HG03342 (cell line): ENCODE data around the gene DNAH14.
A peak's percentile ranks its signal among the peaks of the same experiment; 100 is the strongest.
"Not testable (repeated sequence)": the region's sequence is repeated elsewhere in the genome, so short reads cannot be mapped to it uniquely, and the experiment has no call there.

Experiments
- ATAC-seq: cut with Tn5 transposase; IDR thresholded peaks from one replicate; pipeline ENCODE4 v1.9.1; 2021; ENCODE audit warnings: mild to moderate bottlenecking, moderate library complexity; ENCODE audit not compliant: unreplicated experiment

DNAH14 gene

DNA sequence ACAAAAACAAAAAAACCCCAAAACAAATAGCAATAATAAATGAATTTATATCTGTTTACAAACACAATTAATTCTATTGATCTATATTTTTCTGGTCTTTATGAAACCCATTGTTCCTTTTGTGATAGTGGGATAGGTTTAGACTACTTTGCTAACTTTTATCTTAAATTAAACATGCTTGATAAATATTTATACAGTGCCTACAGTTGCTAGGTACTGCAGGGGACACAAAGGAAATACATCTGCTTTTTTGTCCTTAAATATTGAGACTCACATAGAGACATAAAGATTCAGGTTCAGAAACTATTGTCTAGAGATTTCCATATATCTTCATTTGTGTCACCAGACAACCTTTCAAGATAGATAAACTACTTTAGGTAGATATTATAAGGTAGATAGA is 8.5 kb upstream of the DNAH14 start:
- ATAC-seq = no peak

GRCh38 chr1:224921354-224921753 is 8.1 kb upstream of the DNAH14 start:
- ATAC-seq = no peak

DNA sequence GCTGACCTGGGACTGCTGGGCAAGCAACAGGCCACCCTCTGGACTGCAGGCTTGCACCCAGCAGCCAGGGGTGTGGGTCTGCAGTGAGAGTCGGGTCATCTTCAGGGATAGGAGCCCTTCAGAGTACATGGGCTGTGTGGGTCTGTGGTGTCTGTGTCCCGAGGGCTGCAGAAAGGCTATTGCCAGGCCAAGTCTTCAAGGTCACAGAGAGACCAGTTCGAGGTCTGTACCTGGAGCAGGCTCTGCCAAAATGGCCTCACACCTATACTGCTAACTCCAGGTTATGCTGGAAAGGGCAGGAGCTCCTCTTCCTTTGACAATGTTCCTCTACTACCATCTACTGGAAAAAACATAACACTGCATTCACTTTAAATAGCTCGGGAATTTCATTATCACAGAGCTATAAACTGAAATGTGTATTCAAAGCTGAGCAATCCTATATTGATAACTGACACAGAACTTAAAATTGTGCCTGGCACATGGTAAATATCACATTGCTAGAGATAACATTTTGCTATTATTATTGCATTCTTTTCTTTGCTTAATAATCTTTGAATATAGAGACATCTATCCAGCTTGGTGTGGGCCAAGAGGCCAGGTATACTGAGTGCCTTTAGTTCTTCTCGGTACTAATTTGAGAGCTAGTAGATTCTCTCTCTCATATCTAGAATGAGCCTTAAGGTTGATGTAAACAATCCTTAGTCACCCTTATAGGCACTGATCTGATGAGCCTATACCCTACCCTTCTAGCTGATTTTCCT is 6.9 kb upstream of the DNAH14 start:
- peak; percentile 72 for ATAC-seq

DNA sequence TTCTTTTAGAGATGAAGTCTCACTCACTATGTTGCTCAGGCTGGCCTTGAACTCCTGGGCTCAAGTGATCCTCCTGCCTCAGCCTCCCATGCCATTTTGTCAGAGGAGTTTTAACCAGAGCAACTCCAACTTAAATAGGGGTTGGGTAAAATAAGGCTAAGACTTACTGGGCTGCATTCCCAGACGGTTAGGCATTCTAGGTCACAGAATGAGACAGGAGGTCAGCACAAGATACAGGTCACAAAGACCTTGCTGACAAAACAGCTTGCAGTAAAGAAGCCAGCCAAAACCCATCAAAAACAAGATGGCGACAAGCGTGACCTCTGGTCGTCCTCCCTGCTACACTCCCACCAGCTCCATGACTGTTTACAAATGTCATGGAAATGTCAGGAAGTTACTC is 5.7 kb upstream of the DNAH14 start:
- ATAC-seq = no peak

DNA sequence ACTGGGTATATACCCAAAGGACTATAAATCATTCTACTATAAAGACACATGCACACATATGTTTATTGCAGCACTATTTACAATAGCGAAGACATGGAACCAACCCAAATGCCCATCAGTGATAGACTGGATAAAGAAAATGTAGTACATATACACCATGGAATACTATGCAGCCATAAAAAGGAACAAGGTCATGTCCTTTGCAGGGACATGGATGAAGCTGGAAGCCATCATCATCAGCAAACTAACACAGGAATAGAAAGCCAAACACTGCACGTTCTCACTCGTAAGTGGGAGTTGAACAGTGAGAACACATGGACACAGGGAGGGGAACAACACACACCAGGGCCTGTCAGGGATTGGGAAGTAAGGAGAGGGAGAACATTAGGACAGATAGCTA is 1.8 kb upstream of the DNAH14 start:
- not testable (repeated sequence) for ATAC-seq

DNA sequence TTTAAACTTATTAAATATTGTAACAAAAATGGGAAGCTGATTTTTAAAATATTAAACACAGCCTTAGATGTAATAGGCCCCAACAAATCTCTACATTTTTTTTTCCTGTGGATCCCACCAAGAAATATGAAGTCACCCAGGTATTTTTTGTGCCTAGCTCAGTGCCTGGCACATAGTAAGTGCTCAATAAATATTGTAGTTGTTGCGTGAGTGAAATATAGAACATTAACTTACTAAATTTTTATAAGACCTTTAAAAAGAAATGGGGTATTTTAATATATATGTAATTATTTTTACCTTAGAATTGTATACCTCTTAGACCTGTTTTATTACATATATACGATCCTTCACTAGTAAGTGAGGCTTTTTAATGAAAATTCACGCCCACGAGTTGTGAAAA is 569 bp upstream of the DNAH14 start:
- no peak for ATAC-seq

DNA sequence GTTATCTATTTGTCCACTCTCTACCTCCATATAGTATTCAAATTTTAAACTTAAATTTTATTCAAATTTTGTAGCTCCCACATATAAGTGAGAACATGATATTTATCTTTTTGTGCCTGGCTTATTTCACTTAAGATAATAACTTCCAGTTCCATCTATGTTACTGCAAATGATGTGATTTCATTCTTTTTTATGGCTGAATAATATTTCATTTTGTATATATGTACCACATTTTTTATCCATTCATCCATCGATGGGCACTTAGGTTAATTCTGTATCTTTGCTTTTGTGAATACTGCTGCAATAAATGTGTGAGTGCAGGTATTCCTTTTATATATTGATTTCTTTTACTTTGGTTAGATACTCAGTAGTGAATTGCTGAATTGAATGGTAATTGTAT is 2.1 kb downstream of the DNAH14 start:
- no peak for ATAC-seq

DNA sequence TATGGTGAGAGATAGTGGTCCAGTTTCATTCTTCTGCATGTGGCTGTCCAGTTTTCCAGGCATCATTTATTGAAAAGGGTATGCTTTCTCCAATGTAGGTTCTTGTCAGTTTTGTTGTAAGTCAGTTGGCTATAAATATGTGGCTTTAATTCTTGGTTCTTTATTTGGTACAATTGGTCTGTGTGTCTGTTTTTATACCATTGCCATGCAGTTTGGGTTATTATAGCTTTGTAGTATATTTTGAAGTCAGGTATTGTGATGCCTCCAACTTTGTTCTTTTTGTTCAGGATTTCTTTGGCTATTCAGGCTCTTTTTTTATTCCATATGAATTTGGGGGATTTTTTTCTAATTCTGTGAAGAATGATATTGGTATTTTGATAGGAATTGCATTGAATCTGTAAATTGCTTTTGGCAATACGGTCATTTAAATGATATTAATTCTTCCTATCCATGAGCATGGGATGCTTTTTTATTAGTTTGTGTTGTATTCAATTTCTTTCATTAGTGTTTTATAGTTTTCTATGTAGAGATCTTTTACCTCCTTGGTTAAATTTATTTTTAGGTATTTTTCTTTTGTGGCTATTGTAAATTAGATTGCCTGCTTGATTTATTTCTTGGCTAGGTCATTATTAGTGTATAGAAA is 3.3 kb downstream of the DNAH14 start:
- ATAC-seq = no peak

DNA sequence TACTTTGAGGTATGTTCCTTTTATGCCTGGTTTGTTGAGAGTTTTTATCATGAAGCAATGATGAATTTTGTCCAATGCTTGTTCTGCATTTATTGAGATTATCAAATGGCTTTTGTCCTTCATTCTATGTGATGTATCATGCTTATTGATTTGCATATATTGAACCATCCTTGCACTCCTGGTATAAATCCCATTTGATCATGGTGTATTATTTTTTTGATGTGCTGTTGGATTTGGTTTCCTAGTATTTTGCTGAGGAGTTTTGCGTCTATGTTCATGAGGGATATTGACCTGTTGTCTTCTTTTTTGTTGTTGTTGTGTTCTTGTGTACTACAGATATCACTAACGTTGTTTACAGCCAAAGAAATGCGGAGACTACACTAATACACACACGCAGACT is 4.1 kb downstream of the DNAH14 start:
- no peak for ATAC-seq

DNA sequence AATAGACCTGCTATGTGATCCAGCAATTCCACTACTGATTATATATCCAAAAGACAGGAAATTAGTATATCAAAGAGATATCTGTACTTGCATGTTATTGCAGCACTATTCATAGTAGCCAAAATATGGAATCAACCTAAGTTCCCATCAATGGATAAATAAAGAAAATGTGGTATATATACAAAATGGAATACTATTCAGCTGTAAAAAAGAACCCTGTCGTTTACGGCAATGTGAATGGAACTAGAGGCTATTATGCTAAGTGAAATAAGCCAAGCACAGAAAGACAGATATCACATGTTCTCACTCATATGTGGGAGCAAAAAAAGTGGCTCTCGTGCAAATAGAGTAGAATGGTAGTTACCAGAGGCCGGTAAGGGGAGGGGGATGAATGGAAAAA is 9.2 kb downstream of the DNAH14 start:
- no peak for ATAC-seq

GRCh38 chr1:224939844-224940425 is 10.5 kb downstream of the DNAH14 start:
- ATAC-seq = no peak

DNA sequence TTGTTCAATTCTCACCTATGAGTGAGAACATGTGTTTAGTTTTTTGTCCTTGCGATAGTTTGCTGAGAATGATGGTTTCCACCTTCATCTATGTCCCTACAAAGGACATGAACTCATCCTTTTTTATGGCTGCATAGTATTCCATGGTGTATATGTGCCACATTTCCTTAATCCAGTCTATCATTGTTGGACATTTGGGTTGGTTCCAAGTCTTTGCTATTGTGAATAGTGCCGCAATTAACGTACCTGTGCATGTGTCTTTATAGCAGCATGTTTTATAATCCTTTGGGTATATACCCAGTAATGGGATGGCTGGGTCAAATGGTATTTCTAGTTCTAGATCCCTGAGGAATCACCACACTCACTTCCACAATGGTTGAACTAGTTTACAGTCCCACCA is 11.3 kb downstream of the DNAH14 start:
- ATAC-seq = not testable (repeated sequence)

DNA sequence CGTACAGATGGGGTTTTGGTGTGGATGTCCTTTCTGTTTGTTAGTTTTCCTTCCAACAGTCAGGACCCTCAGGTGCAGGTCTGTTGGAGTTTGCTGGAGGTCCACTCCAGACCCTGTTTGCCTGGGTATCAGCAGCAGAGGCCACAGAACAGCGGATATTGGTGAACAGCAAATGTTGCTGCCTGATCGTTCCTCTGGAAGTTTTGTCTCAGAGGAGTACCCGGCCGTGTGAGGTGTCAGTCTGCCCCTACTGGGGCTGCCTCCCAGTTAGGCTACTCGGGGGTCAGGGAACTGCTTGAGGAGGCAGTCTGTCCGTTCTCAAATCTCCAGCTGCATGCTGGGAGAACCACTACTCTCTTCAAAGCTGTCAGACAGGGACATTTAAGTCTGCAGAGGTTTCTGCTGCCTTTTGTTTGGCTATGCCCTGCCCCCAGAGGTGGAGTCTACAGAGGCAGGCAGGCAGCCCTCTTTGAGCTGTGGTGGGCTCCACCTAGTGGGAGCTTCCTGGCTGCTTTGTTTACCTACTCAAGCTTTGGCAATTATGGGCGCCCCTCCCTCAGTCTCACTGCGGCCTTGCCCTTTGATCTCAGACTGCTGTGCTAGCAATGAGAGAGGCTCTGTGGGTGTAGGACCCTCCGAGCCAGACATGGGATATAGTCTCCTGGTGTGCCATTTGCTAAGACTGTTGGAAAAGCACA is 16.3 kb downstream of the DNAH14 start:
- not testable (repeated sequence) for ATAC-seq

DNA sequence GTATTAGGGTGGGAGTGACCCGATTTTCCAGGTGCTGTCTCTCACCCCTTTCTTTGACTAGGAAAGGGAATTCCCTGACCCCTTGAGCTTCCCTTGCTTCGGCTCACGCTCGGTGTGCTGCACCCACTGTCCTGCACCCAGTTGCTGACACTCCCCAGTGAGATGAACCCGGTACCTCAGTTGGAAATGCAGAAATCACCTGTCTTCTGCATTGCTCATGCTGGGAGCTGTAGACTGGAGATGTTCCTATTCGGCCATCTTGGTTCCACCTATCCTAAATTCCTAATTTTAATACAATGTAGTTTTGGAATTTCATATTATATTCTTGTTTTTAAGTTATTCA is 16.8 kb downstream of the DNAH14 start:
- not testable (repeated sequence) for ATAC-seq

GRCh38 chr1:224957696-224958095 is 28.2 kb downstream of the DNAH14 start:
- no peak for ATAC-seq

GRCh38 chr1:224958490-224958889 is 29.0 kb downstream of the DNAH14 start:
- ATAC-seq = no peak

DNA sequence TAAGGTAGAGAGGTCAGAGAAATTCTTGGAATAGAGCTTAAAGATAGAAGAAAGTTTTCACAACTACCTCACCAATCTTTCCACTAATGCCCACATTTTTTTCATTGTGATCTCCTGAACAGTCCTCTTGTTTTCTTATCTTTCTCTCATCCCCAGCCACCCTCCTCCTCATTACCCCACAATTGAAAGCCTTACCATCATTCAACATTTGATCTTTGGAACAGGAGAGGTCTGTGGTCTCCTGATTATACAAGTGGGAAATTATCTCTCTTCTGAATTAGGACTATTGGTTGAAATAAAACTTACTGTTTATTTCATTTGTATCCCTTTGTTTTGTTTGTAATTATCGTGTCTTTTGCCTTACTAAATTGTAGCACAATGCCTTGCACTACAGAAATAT is 29.6 kb downstream of the DNAH14 start:
- ATAC-seq = no peak

GRCh38 chr1:224959656-224960055 is 30.2 kb downstream of the DNAH14 start:
- ATAC-seq = no peak

- ATAC-seq = no peak
These were observed 50.7 kb downstream of the DNAH14 start for GRCh38 chr1:224980181-224980580.

DNA sequence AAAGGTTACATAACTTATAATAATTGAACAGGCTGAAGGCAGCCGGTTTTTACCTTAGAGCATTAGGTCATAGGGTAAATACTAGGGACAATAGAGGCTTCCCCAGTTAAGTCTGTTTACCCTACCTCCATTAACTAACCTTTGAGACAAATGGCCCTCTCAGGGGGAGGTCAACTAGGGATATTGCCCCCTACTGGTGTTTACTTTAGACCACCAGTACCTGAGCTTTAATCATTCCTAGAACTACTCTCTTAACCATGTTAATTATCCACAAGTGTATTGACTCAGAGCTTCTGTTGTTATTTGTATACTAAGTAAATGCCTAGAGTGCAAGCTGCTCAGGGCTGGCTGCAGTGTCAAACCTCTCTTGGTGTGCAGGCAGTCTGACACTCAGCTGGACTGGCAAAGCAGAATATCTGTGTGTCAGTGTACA is 52.5 kb downstream of the DNAH14 start:
- not testable (repeated sequence) for ATAC-seq

DNA sequence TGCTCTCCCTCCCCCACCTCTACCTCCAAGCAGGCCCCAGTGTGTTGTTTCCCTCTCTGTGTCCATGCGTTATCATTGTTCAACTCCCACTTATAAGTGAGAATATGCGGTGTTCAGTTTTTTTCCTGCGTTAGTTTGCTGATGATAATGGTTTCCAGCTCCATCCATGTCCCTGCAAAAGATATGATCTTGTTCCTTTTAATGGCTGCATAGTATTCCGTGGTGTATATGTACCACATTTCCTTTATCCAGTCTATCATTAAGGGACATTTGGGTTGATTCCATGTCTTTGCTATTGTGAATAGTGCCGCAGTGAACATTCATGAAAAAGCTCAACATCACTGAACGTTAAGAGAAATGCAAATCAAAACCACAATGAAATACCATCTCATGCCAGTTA is 58.6 kb downstream of the DNAH14 start:
- ATAC-seq = no peak

- ATAC-seq = no peak
These were observed 60.1 kb downstream of the DNAH14 start for GRCh38 chr1:224989615-224990014.
